GM21390 (cell line): ENCODE data around the gene ZSCAN5A.
"Not testable (repeated sequence)": the region's sequence is repeated elsewhere in the genome, so short reads cannot be mapped to it uniquely, and the experiment has no call there.

Source experiments
- ATAC-seq: cut with Tn5 transposase; IDR thresholded peaks from one replicate; pipeline ENCODE4 v1.9.1; 2021; ENCODE audit not compliant: unreplicated experiment

The ZSCAN5A gene

GRCh38 chr19:56315077-56315828 is 614 bp upstream of the ZSCAN5A start:
- ATAC-seq: peak; percentile 72

- ATAC-seq: peak; percentile 1
These were observed 640 bp downstream of the ZSCAN5A start for GRCh38 chr19:56314018-56314380.

GRCh38 chr19:56312787-56313657 is 1.6 kb downstream of the ZSCAN5A start:
- no peak for ATAC-seq

GRCh38 chr19:56312342-56312741 is 2.3 kb downstream of the ZSCAN5A start:
- no peak for ATAC-seq

GRCh38 chr19:56310462-56310861 is 4.2 kb downstream of the ZSCAN5A start:
- no peak for ATAC-seq

- no peak for ATAC-seq
These were observed 5.0 kb downstream of the ZSCAN5A start for GRCh38 chr19:56309511-56310185.

GRCh38 chr19:56308792-56309191 is 5.8 kb downstream of the ZSCAN5A start:
- no peak for ATAC-seq

GRCh38 chr19:56307062-56307461 is 7.6 kb downstream of the ZSCAN5A start:
- not testable (repeated sequence) for ATAC-seq

GRCh38 chr19:56306016-56306415 is 8.6 kb downstream of the ZSCAN5A start:
- no peak for ATAC-seq

GRCh38 chr19:56304243-56304642 is 10.4 kb downstream of the ZSCAN5A start:
- ATAC-seq: no peak

GRCh38 chr19:56301886-56302620 is 12.6 kb downstream of the ZSCAN5A start:
- ATAC-seq: no peak

- ATAC-seq: no peak
These were observed 13.5 kb downstream of the ZSCAN5A start for GRCh38 chr19:56301155-56301554.

GRCh38 chr19:56299688-56300087 is 15.0 kb downstream of the ZSCAN5A start:
- ATAC-seq: no peak

- no peak for ATAC-seq
These were observed 17.6 kb downstream of the ZSCAN5A start for GRCh38 chr19:56297010-56297409.

GRCh38 chr19:56295531-56296455 is 18.8 kb downstream of the ZSCAN5A start:
- no peak for ATAC-seq

GRCh38 chr19:56294549-56294948 is 20.1 kb downstream of the ZSCAN5A start:
- ATAC-seq: no peak

- ATAC-seq: no peak
These were observed 22.8 kb downstream of the ZSCAN5A start for GRCh38 chr19:56291867-56292266.

- no peak for ATAC-seq
These were observed 24.5 kb downstream of the ZSCAN5A start for GRCh38 chr19:56290104-56290503.

GRCh38 chr19:56284746-56285145 is 29.9 kb downstream of the ZSCAN5A start:
- ATAC-seq: no peak

GRCh38 chr19:56282809-56283208 is 31.8 kb downstream of the ZSCAN5A start:
- no peak for ATAC-seq
